ENCODE data around the gene EDDM13. TPM values are rescaled to one million over a fixed set of nuclear protein-coding genes. Genes with fewer than 3 reads are reported as not detected.
"Not testable (repeated sequence)": the region's sequence is repeated elsewhere in the genome, so short reads cannot be mapped to it uniquely, and the experiment has no call there.

EDDM13 gene
- total and polyA plus RNA-seq, 2 of the 13 experiments (the other 11 are each of a cell fraction or from before 2014, with no cell fraction given), result not detected

GRCh38 chr19:56245121-56245740 is 27.3 kb upstream of the EDDM13 start:
- ATAC-seq (no peak), FAIRE-seq (no peak), DNase-seq (ENCODE audit: low spot score) (no peak)
- Histone ChIP-seq H3K9me3 (ENCODE audit: low read length) (no peaks in the 10 kb centered on the region), H3K9ac (ENCODE audit: insufficient read depth, low read depth, low read length) (no peak overlapping the region), H3K27me3 (ENCODE audit: control insufficient read depth in 1 of 2, insufficient read depth in 2 of 2, low read length in 2 of 2) (no peaks in the 10 kb centered on the region), H4K20me1 (ENCODE audit: insufficient read depth, low read length) (no peaks in the 10 kb centered on the region), H3K4me3 (replicated peaks in 1 of 3; ENCODE audit: insufficient read depth in 1 of 3, low read depth in 2 of 3, low read length in 3 of 3) (no peak overlapping the region), H3K79me2 (ENCODE audit: insufficient read depth, low read length) (no peaks in the 10 kb centered on the region), H3K4me2 (ENCODE audit: low read depth, low read length) (no peak overlapping the region), H3K4me1 (ENCODE audit: insufficient read depth, low read length) (no peaks in the 10 kb centered on the region), H3K36me3 (replicated peaks in 1 of 2; ENCODE audit: control insufficient read depth in 1 of 2, insufficient read depth in 2 of 2, low read length in 2 of 2) (no peaks in the 10 kb centered on the region; a peak in 1 of 5 replicates), H2AFZ (ENCODE audit: low read length) (no peak overlapping the region), H3K27ac (ENCODE audit: extremely low read length, insufficient read depth, low read length) (no peak overlapping the region)
- POLR2A ChIA-PET, result no interaction called here
- BruUV-seq (replicated peaks), result no TSS peak
- in situ Hi-C loops (cut with HindIII; ENCODE audit: extremely low pct_ligation_motif_present, low pct_unique_long_range_greater_than_20kb) (no loop called here), intact Hi-C loops (cut with micrococcal nuclease; ENCODE audit: unreplicated experiment) (no loop called here)
- TF ChIP-seq ZBTB33 (CRISPR knock-in tag; IDR thresholded peaks at IDR 0.05), result no peak
- TF ChIP-seq ZNF788 (CRISPR knock-in tag; IDR thresholded peaks at IDR 0.05; ENCODE audit: borderline replicate concordance), result no peak
- TF ChIP-seq FIP1L1 (IDR thresholded peaks at IDR 0.05; ENCODE audit: borderline replicate concordance, insufficient read depth, low read depth, low read length), result no peak
- no peak for TF ChIP-seq MXD4 (CRISPR knock-in tag; IDR thresholded peaks at IDR 0.05)
- TF ChIP-seq CERS6 (CRISPR knock-in tag; IDR thresholded peaks at IDR 0.05), result no peak
- CTCF ChIA-PET (ENCODE audit: low intra/inter-chr PET ratio, low total read pairs), result no interaction called here
- 96% methylated on average over 7 of the region's 7 CpGs for WGBS (ENCODE audit: low lambda C conversion rate)

DNA sequence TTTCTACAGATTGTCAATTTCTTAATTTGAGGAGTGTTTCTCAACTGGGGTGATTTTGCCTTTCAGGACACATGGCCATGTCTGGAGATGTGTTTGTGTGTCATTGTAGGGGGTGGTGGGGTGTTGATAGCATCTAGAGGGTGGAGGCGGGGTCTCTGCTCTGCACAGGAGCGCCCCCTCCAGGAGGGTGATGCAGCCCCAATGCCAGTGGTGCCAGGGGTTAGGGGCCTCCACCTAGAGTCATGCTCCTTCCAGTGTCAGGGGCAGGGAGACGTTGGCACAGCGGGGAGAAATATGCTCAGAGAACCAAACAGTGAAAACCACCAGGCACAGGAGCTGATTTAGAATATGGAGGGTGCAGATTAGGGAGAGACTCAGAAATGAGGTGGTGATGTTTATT is 26.8 kb upstream of the EDDM13 start:
- H2AFZ ChIP-seq (ENCODE audit: low read length); intact Hi-C loops (cut with micrococcal nuclease; ENCODE audit: unreplicated experiment); H3K4me2 ChIP-seq (ENCODE audit: low read depth, low read length); in situ Hi-C loops (cut with HindIII; ENCODE audit: extremely low pct_ligation_motif_present, low pct_unique_long_range_greater_than_20kb); FAIRE-seq; POLR2A ChIA-PET; ATAC-seq; H3K27me3 ChIP-seq (ENCODE audit: control insufficient read depth in 1 of 2, insufficient read depth in 2 of 2, low read length in 2 of 2); H3K27ac ChIP-seq (ENCODE audit: extremely low read length, insufficient read depth, low read length); H3K36me3 ChIP-seq (replicated peaks in 1 of 2; ENCODE audit: control insufficient read depth in 1 of 2, insufficient read depth in 2 of 2, low read length in 2 of 2); BruUV-seq (replicated peaks); DNase-seq (ENCODE audit: low spot score); H3K9me3 ChIP-seq (ENCODE audit: low read length); H3K9ac ChIP-seq (ENCODE audit: insufficient read depth, low read depth, low read length); H4K20me1 ChIP-seq (ENCODE audit: insufficient read depth, low read length); H3K79me2 ChIP-seq (ENCODE audit: insufficient read depth, low read length); CTCF ChIA-PET (ENCODE audit: low intra/inter-chr PET ratio, low total read pairs); H3K4me1 ChIP-seq (ENCODE audit: insufficient read depth, low read length); H3K4me3 ChIP-seq (replicated peaks in 1 of 3; ENCODE audit: insufficient read depth in 1 of 3, low read depth in 2 of 3, low read length in 3 of 3): not testable (repeated sequence)
- 96% methylated on average over 4 of the region's 4 CpGs for WGBS (ENCODE audit: low lambda C conversion rate)

DNA sequence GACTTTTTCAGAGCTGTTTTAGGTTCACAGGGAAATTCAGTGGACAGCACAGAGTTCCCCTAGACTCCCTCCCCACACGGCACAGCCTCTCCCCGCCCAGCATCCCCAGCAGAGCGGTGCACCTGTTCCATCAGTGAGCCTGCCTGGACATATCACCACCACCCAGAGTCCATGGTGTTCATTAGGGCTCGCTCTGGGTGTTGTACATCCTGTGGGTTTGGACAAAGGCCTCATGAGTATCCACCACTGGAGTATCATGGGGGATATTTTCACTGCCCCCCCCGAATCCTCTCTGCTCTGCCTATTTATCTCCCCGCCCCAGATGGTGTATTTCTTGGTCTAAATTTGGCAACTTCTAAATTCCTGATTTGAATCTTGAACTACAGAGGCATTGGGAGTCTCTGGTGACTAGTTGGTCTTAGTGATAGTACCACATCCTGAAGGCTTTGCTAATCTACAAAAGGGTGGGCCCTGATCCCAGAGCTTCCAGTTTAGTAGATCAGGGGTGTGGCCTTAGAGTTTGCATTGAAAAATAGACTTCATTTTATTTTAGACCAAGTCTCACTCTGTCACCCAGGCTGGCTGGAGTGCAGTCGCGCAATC is 23.7 kb upstream of the EDDM13 start:
- CTCF ChIA-PET (ENCODE audit: low intra/inter-chr PET ratio, low total read pairs); POLR2A ChIA-PET; DNase-seq (ENCODE audit: low spot score); H3K4me3 ChIP-seq (replicated peaks in 1 of 3; ENCODE audit: insufficient read depth in 1 of 3, low read depth in 2 of 3, low read length in 3 of 3); BruUV-seq (replicated peaks); H3K4me1 ChIP-seq (ENCODE audit: insufficient read depth, low read length); H3K79me2 ChIP-seq (ENCODE audit: insufficient read depth, low read length); in situ Hi-C loops (cut with HindIII; ENCODE audit: extremely low pct_ligation_motif_present, low pct_unique_long_range_greater_than_20kb); H2AFZ ChIP-seq (ENCODE audit: low read length); H3K36me3 ChIP-seq (replicated peaks in 1 of 2; ENCODE audit: control insufficient read depth in 1 of 2, insufficient read depth in 2 of 2, low read length in 2 of 2); ATAC-seq; H3K27me3 ChIP-seq (ENCODE audit: control insufficient read depth in 1 of 2, insufficient read depth in 2 of 2, low read length in 2 of 2); FAIRE-seq; H3K27ac ChIP-seq (ENCODE audit: extremely low read length, insufficient read depth, low read length); H3K9me3 ChIP-seq (ENCODE audit: low read length); intact Hi-C loops (cut with micrococcal nuclease; ENCODE audit: unreplicated experiment); H4K20me1 ChIP-seq (ENCODE audit: insufficient read depth, low read length); H3K9ac ChIP-seq (ENCODE audit: insufficient read depth, low read depth, low read length); H3K4me2 ChIP-seq (ENCODE audit: low read depth, low read length): not testable (repeated sequence)
- WGBS (ENCODE audit: low lambda C conversion rate), result 93% methylated on average over 8 of the region's 8 CpGs
